Fibroblast of skin of left quadriceps (primary cell): ENCODE data around the gene SIRPB1.
"Not testable (repeated sequence)": the region's sequence is repeated elsewhere in the genome, so short reads cannot be mapped to it uniquely, and the experiment has no call there.

Experiments used
- DNase-seq, 2 experiments: peaks; one replicate each; pipeline ENCODE4 v3.0.0-alpha.2; 2013; ENCODE audit warnings: low read depth in 2 of 2

The SIRPB1 gene

DNA sequence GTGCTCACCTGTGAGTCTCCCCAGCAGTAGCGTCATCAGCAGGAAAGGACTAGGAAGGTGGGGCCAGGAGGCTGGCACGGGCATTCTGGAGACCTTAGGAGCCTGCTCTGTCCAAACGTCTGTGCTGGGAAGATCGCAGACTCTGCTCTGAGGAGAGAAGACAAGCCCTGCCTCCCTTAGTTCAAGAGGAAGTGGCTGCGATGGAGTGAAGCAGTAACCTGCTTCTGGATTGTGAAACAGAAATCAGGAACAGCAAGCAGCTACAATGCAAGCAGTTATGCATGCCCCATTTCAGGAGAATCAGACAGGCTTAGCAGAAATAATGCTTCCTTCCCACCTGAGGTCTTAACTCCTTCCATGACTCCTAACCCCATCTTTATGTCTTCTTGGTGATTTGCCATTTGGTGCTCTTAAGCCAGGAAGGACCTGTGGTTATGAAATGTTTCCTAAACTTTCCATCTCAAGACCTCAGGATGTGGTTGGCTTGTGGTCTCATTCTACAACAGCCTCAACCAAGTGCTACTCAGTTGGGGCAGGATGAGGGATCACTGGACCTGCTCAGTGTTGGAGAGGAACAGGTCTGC is at the start of gene SIRPB1:
Gene SIRPB1 (minus strand): TSS at position 149 of the 584 bp plus-strand sequence. CDS start 65 bp downstream, at position 84.
- DNase-seq: no peak

- no peak for DNase-seq
Observed at GRCh38 chr20:1669304-1669703, 49.5 kb upstream of the SIRPB1 start.

DNA sequence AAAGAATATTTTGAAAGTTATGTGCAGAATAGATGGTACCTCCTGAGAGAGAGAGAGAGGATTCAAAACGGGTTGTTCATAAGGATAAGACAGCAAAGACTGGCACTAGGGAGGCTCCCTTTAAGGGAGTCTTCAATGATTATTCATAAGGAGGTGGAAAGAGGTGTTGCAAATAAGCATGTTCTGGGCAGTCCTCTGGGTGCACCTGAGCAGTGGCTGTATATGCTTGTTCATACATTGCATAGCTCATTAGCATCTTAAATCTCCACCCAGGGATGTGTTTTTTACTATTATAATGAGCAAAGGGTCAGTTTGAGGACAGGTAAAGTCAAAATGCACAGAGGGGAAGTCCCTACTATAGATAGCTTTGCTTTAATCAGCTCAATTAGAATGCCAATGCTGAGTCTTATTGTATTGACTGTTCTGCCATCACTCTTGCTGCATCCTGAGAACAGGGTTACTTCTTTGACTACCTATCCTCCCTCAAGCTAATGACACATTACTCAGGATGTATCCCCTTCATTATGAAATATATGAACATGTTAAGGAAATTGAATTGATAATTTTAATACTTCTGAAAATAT is 47.8 kb upstream of the SIRPB1 start:
- DNase-seq: no peak

GRCh38 chr20:1666802-1667201 is 47.0 kb upstream of the SIRPB1 start:
- DNase-seq: no peak

DNA sequence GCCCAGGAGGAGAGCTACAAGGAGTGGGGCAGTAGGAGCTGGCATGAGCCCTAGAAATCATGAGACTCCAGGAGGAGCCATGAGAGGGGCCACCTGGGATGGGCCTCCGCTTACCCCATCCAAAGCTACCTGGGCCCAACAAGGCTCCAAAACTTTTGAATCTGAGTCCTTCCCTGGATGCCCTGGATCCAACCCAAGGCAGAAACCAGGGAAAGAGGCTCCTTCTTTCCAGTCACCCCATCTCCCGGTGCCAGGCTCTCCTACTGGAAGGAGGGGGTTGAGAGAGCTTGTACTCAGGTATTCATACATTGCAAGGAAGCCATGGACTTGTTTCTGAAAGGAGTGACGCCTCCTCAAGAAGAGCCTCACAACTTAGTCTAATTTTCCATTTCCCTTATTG is 45.5 kb upstream of the SIRPB1 start:
- no peak for DNase-seq

- DNase-seq: no peak
Observed at GRCh38 chr20:1664911-1665310, 45.1 kb upstream of the SIRPB1 start.

- no peak for DNase-seq
Observed at GRCh38 chr20:1663917-1664316, 44.1 kb upstream of the SIRPB1 start.

DNA sequence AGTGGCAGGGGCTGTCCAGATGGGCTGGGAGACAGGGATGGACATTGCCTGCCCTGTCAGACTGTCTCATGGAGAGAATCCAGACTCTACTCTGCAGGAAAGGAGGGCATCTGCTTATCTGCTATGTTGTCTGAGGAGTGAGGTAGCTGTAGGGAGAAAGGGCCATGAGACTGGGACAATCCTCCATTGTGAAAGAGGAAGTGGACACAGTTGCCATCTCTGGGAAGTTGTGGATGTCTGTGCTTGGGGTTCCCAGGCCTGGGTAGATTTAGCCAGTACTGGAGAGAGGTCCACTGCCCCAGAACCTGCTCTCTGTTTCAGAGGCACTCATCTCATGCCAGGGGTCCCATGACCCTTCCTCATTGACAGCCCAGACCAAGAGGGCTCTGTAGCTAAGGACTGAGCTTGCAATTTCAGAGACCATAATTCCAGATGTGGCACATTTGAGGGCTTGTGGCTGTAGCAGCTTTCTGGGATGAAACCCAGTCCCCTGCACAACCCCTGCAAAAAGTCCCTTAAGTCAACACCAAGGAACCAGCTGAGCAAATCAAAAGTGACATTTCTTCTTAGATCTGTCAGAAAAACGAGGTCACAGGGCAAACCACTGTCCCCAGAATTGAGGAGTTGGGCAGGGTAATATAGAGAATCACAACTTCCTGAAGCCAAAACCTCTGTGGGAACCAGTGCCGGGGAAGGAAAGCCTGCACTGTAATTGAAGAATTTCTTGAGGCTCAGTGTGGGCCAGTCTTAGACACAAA is 41.9 kb upstream of the SIRPB1 start:
- DNase-seq: no peak

- no peak for DNase-seq
Observed at GRCh38 chr20:1660246-1660645, 40.4 kb upstream of the SIRPB1 start.

GRCh38 chr20:1657556-1658334 is 37.9 kb upstream of the SIRPB1 start, which contains the start of gene SIRPG:
Gene SIRPG (minus strand): TSS chr20:1657779. CDS start chr20:1657714, 65 bp downstream.
- no peak for DNase-seq

DNA sequence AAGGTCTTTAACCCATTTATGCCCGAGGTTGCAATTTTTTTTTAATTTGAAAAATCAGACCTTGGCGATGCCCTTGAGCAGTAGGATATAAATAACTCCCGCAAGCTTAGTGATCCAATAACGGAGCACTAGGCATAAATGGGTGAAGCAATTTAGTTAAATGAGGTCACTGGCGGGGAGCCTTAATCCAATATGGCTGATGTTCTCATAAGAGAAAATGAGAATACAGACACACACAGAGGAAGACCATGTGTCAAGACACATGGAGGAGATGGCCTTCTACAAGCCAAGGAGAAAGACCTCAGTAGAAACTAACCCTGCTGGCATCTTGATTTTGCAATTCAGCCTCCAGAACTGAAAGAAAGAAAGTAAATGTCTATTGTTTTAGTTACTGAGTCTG is 37.0 kb upstream of the SIRPB1 start:
- DNase-seq: no peak

DNA sequence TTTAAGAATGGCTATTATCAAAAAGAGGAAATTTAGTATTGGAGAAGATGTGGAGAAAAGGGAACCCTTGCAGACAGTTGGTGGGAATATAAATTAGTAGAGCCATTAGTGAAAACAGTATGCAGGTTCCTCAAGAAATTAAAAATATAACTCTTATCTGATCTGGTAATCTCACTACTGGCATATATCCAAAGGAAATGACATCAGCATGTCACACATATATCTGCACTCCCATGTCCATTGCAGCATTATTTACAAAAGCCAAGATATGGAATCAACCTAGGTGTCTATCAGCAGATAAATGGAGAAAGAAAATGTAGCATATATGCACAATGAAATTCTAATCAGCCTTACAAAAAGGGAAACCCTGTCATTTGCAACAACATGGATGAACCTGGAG is 35.2 kb upstream of the SIRPB1 start:
- DNase-seq: no peak

DNA sequence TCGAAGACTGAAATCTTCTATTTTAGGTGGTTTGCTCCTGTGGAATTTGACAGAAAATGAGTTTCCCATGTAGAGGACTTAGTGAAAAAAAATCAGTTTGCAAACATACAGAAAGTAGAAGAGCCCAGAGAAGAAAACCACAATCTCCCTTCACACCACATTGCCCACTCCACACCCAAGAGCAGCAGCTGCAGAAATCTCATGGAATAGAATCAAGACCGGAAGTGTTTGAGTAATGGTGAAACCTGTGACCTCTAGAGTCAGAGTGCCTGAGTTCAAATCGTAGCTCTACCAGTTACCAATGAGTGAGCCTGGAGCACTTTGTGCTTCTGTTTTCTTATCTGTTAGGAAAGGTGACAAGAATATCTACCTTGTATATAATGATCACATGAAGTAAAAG is 33.2 kb upstream of the SIRPB1 start:
- DNase-seq: no peak

- DNase-seq: no peak
Observed at GRCh38 chr20:1652104-1652503, 32.3 kb upstream of the SIRPB1 start.

GRCh38 chr20:1651268-1652058 is 31.7 kb upstream of the SIRPB1 start:
- DNase-seq: no peak

DNA sequence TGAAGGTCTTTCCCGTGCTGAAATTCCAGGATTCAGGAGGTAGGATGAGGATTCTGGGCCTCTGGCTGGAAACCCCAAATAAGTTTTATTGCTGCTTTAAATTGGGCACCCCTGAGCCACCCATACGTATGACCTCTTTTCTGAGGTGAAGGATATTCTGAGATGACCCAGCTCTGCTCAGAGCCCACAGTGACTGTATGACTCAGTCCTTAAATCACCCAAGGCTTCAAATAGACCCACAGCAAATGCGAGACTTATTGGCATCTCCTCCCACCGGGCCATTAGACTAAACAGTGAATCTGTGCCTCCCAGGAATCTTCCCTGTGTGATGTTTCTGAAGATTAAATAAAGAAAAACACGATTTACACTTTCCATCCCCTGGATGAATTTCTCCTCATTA is 28.3 kb upstream of the SIRPB1 start:
- DNase-seq: no peak

DNA sequence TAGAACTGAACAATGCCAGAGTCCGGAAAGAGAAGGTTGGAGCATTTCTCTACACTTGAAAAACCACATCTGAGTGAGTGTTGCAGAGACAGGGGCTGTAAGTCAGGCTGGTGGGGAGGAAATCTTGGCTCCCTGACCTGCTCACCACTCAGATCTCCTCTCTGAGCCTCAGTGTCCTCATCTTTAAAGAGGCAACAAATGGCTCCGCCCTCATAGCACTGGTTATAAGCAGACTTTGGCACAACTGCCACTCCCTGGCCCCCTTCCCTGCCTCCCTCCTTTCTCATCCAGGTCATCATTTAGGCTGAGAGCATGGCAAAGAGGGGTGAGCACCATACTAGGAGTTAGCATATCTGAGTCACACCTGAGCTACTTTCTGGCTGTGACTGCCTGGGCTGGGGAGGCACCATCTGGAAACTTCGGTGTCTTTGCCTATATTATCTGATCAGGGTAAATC is 27.2 kb upstream of the SIRPB1 start:
- DNase-seq: no peak

DNA sequence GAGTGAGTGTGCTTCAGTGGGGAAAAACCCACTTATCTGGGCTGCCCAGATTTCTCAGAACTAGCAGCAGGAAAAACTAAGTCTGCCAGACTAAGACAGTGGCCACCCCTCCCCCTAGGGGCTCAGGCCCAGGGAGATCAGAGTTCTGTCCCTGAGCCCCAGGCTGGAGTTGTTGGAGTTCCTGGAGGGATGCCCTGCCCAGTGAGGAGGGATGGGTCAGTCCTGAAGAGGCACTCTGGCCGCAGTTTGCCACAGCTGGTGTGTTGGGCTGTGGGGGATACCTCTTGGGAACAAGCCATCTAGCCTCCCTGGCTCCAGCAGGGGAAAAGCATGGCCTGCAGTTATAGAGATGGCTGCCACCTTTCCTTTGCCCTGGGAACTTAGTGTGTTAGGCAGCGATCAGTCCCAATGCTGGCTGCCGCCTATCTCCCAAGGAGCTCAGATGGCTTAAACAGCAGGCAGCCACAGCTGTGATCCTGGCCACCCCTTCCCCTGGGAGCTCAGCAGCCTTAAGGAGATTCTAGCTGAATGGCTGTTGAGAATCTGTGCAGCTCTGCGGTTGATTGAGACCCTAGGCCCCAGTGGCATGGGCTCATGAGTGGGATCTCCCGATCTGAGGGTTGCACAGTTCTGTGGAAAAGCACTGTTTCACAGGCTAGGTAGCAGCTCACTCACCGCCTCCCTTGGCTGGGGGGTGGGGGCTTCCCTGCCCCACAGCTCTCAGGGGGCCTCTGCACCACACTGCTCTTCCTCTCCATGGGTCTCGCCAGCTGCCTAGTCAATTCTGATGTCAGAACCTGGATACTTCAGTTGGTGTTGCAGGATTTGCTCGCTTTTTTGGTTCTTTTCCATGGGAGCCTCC is 24.5 kb upstream of the SIRPB1 start:
- no peak for DNase-seq

- not testable (repeated sequence) for DNase-seq
Observed at GRCh38 chr20:1638643-1639042, 18.8 kb upstream of the SIRPB1 start.

GRCh38 chr20:1637755-1638154 is 17.9 kb upstream of the SIRPB1 start:
- no peak for DNase-seq
